Stromal cell of bone marrow (primary cell): ENCODE results near the gene RASAL1.

Experiments used
- DNase-seq: peaks from one replicate; pipeline ENCODE4 v3.0.0-alpha.2; 2012; ENCODE audit warnings: low read depth

RASAL1 gene

DNA sequence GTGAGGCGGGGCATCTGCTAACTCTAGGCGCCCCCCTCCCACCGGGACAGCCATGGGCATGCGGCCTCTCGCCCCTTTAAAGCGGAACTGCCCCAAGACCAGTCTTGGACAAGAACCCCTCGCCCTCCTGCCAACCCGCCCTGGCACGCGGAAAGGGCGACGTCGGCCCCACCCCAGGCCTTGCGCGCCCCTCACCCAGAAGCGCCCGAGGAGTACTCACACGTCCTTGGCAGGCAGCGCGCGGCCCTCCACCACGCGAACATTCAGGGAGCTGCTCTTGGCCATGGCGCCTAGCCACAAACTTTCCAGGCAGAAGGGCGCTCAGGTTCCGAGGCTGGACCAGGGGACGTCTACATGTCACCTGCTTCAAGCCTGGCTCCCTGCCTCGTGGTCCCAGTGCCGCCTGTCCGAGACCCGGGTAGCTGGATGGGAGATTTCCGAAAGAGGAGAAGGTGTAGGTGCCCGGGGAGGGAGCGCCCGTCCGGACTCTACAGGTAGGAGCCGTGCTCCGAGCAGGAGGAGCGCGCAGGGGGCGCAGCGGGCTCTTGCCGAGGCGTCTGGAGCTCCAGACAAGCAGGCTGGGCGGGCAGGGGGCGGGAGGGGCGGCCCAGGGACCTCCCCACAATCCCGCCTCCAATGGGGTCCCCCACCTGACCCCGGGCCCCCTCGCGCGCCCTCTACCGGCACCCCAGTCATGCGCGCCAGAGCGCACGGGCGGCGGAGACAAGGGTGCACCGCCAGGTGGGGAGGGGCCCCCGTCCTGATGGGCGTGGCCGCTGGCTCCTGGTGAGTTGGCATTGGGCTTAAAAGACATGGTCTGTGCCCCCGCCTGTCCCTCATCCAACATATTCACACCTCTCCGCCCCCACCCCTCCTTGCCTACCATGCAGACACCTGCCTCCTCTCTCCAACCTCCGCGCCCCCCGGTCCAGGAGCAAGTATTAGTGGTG, at the start of gene RASAL1:
RASAL1 (minus strand) TSS at position 584 of the 950 bp plus-strand sequence; CDS start at position 285, 299 bp downstream.
- no peak for DNase-seq

DNA sequence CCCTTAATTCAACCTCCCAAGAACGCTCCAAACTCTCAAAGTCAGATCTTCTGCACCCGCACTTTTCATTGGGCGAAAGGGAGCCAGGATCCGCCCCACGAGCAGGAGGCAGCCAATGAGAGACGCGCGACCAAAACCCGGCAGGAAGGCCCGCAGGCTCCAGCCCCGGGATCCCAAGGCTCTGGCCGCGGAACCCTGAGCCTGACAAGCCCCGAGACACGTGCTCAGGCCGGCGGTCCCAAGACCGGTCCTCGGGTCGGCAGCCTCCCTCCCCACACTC, 49.3 kb upstream of the RASAL1 start:
- DNase-seq: peak; percentile 84

GRCh38 chr12:113184098-113184899, 48.7 kb upstream of the RASAL1 start:
- no peak for DNase-seq

DNA sequence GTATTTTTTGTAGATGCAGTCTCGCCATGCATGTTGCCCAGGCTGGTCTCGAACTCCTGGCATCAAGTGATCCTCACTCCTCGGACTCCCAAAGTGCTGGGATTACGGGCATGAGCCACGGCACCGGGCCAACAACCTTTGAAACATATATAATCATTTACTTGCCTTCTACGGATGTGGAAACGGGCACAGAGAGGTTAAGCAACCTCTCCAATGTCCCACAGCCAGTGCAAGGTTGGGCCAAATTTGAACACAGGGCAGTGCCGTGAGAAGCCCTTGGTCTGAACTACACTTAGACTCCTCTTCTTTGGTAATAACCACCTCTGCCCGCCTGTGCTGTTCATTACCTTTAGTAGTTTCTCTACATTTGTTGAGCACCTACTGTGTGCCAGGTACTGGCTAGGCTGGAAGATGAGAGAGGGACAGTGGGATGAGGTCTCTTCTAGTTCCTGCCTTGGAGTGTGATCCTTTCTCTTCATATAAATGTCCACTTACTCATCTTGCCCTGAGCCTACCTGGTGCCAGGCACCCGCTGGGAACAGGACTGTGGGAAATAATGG, 47.5 kb upstream of the RASAL1 start:
- DNase-seq: no peak

DNA sequence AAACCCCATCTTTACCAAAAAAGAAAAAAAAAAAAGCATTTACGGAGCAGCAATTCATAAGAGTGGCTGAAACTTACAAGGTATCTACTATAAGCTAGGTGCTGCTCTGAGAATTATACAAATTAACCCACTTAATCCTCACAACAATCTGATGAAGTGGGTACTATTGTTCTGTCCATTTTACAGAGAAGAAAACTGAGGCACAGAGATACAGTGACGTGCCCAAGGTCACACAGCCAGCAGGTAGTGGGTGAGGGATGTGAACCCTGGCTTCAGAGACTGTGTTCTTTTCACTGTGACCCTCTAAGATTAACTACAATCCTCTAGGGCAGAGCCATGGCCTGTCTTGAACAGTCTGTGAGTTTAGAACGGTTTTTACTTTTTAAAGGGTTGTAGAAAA, 46.4 kb upstream of the RASAL1 start:
- no peak for DNase-seq

DNA sequence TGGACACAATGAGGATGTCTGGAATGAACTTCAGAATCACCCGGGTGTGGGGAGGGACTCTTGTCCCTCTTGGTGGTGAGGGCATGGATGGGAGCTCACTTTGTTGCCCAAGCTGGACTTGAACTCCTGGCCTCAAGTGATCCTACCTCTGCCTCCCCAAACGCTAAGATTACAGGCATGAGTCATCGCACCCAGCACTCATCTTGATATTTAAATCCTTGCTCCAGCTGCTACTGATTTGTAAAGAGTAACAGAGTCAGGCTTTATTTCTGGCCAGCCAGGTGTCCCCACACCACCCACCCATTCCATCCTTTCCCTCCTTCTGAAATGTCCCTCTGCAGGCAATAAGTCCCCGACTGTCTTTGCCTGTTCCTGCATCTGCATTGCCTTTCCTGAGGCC, 44.8 kb upstream of the RASAL1 start:
- DNase-seq: no peak

GRCh38 chr12:113179023-113179422, 43.5 kb upstream of the RASAL1 start:
- no peak for DNase-seq

DNA sequence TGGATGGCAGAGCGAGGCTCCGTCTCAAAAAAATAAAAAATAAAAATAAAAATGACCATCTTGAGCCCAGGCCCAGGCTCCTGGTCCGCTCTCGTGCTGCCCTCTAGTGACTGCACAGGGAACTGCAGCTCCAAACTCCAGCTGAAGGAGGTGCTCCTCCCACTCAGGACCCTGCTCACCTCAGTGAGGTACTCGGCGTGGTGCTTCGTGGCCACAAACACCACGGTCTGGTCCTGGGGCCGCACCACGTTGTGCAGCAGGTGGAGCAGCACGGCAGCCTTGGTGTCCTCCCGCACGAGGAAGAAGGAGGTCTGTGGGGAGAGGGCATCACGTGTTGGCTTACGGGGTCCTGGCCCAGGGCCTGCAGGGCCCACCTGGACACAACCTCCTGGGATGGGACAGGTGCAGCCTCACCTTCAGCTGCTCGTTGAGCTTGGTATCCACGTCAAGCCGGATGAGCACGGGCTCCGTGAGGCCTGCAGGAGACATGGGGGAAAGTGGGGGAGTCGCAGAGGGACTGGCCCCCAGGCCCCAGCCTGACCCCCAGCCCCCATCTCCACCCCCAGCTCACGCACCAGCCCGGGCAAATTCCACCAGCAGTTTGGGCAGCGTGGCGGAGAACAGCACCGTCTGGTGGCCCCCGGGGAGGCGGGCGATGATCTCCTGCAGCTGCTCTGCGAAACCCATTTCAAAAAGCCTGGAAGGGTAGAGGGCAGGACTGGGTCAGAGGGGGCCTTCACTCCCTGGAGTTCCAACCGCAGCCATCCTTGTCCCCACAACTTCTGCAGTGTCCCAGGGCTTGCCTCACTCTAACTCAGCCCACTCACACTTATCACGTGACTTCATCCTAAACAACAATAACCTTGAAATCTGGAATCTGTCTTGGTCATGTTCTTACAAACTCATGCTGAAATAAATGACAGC, 39.2 kb upstream of the RASAL1 start:
- peak; percentile 40 for DNase-seq

DNA sequence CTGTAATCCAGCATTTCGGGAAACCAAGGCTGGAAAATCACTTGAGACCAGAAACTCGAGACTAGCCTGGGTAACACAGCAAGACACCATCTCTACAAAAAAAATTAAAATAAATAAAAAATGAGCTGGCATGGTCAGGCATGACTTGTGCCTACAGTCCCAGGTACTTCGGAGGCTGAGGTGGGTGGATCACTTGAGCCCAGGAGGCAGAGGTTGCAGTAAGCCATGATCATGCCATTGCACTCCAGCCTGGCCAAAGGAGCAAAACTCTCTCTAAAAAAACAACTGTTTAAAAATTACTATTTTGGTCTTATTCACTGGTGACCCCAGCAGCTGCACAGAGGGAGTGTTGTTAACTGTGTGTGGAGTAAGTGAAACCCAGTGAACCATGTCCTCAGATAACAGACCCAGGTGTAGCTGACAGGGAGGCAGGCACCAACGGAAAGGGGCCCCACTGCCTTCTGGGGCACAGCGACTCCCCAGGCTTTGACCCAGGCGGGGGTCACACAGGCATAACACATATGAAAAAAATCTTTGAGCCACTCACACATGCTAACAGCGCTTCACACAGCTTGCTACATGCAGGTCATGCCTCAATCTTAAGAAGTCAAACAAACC, 37.6 kb upstream of the RASAL1 start:
- no peak for DNase-seq

- no peak for DNase-seq
These were observed 36.6 kb upstream of the RASAL1 start for GRCh38 chr12:113172185-113172584.

- DNase-seq: no peak
These were observed 36.0 kb upstream of the RASAL1 start for GRCh38 chr12:113171543-113171942.

GRCh38 chr12:113170926-113171325, 35.4 kb upstream of the RASAL1 start:
- DNase-seq: no peak

- no peak for DNase-seq
These were observed 34.9 kb upstream of the RASAL1 start for GRCh38 chr12:113170457-113170856.

- DNase-seq: no peak
These were observed 34.1 kb upstream of the RASAL1 start for GRCh38 chr12:113169697-113170096.

- no peak for DNase-seq
These were observed 32.3 kb upstream of the RASAL1 start for GRCh38 chr12:113167868-113168267.

GRCh38 chr12:113165521-113166450, 30.2 kb upstream of the RASAL1 start:
- no peak for DNase-seq

GRCh38 chr12:113164014-113164413, 28.5 kb upstream of the RASAL1 start:
- DNase-seq: no peak

DNA sequence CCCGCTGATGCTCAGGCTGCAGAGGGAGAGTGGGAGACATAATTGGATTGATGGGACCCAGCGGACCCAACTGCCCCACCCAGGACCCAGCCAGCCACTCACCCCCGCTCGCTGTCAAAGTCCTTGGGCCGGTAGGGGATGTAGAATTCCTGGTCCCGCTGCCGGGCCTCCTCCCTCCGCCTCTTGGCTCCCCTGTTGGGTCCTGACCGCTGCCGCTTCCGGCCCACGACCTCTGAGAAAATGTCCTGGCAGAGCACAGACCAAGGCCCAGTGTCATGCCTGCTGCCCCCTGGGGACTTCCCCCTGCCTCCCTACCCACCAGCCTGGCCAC, 27.4 kb upstream of the RASAL1 start:
- no peak for DNase-seq

- no peak for DNase-seq
These were observed 26.8 kb upstream of the RASAL1 start for GRCh38 chr12:113162102-113163029.
